Subcutaneous abdominal adipose tissue (tissue), 5 donors: ENCODE data around the gene HOXB3.

Experiments used
- H3K27ac ChIP-seq: one replicate; pipeline ENCODE4 v1.7.0; 2013; ENCODE audit warnings: low read depth, mild to moderate bottlenecking, inconsistent platforms, low read length, moderate library complexity
- H3K27me3 ChIP-seq, 5 donors: one replicate each; pipeline ENCODE4 v1.7.0; 2013; ENCODE audit warnings: low read length in 5 of 5, inconsistent platforms in 1 of 5; ENCODE audit not compliant: control insufficient read depth in 5 of 5, insufficient read depth in 4 of 5
- H3K36me3 ChIP-seq, 5 donors: one replicate each; pipeline ENCODE4 v1.7.0; 2013; ENCODE audit warnings: low read length in 5 of 5; ENCODE audit not compliant: control insufficient read depth in 5 of 5, insufficient read depth in 5 of 5
- H3K4me1 ChIP-seq, 5 donors: one replicate each; pipeline ENCODE4 v1.7.0; 2013; ENCODE audit warnings: low read length in 5 of 5, mild to moderate bottlenecking in 3 of 5, moderate library complexity in 1 of 5; ENCODE audit not compliant: control insufficient read depth in 5 of 5, insufficient read depth in 5 of 5
- H3K4me3 ChIP-seq, 5 donors: one replicate each; pipeline ENCODE4 v1.7.0; 2013; ENCODE audit warnings: low read length in 5 of 5, low read depth in 1 of 5
- H3K9ac ChIP-seq, 5 donors: one replicate each; pipeline ENCODE4 v1.7.0; 2013; ENCODE audit warnings: low read length in 5 of 5, mild to moderate bottlenecking in 4 of 5, moderate library complexity in 3 of 5
- H3K9me3 ChIP-seq, 5 donors: one replicate each; pipeline ENCODE4 v1.7.0; 2013; ENCODE audit warnings: low read length in 5 of 5; ENCODE audit not compliant: control insufficient read depth in 5 of 5
- donor health status: healthy.
- donor health status: healthy.
- donor health status: healthy.
- donor health status: healthy.
- donor health status: healthy.

Gene HOXB3

GRCh38 chr17:48504953-48505352 lies 85.1 kb downstream of the HOXB3 start:
- Histone ChIP-seq H3K4me1 (peaks cover 0 to 4% (median 0%) of the 10 kb centered on the region in 5 donors), H3K36me3 (no peaks in the 10 kb centered on the region), H3K9me3 (no peaks in the 10 kb centered on the region), H3K4me3 (no peak overlapping the region), H3K27me3 (peaks cover 0 to 3% (median 0%) of the 10 kb centered on the region in 5 donors), H3K9ac (no peak overlapping the region), H3K27ac (no peak overlapping the region)

DNA sequence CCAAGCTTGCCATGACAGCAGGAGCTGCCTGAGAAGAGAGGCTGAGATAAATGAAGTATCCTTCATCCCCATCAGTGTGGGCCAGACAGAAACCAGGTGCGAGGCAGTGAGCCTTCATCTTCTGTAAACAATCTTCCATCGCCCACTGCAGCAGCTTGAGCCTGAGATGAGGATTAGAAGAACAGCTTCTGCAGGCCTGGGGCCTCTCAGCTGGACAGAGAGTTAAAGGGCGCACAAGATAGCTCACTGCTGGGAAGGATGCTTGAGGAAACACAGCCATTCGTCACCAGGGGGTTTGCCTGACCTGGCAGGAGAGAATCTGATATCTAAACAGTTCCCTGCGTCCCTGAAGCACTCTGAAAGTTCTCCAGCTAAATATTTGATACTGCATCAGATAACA lies 86.3 kb downstream of the HOXB3 start:
- Histone ChIP-seq H3K9me3 (no peaks in the 10 kb centered on the region), H3K36me3 (no peaks in the 10 kb centered on the region), H3K27me3 (peaks cover 0 to 3% (median 0%) of the 10 kb centered on the region in 5 donors), H3K4me1 (peaks cover 0 to 4% (median 0%) of the 10 kb centered on the region in 5 donors), H3K27ac (no peak overlapping the region), H3K9ac (no peak overlapping the region), H3K4me3 (no peak overlapping the region)

- Histone ChIP-seq H3K27me3 (peaks cover 0 to 3% (median 0%) of the 10 kb centered on the region in 5 donors), H3K9me3 (no peaks in the 10 kb centered on the region), H3K9ac (no peak overlapping the region), H3K4me3 (no peak overlapping the region), H3K27ac (no peak overlapping the region), H3K36me3 (no peaks in the 10 kb centered on the region), H3K4me1 (peaks cover 0 to 12% (median 0%) of the 10 kb centered on the region in 5 donors)
These were observed 87.1 kb downstream of the HOXB3 start for GRCh38 chr17:48502901-48503300.

DNA sequence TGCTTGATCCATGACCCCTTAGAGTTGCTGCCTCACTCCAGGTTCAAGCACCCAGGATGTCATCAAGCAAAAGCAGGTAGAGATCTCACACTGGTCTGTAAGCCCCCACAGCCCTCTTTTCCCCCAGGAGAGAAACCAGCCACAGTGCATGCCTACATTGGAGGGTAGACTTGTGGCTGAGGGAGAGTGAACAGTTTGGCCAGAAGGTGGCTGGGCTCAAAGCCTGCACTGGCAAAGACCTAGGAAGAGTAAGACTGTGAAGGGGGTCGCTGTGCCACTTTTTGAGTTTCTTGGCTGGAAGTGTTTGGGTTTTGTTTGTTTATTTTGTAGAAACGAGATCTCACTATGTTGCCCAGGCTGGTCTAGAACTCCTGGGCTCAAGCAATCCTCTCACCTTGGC lies 87.7 kb downstream of the HOXB3 start:
- Histone ChIP-seq H3K27ac (no peak overlapping the region), H3K27me3 (peaks cover 0 to 3% (median 0%) of the 10 kb centered on the region in 5 donors)

GRCh38 chr17:48500435-48501426 lies 89.3 kb downstream of the HOXB3 start:
- Histone ChIP-seq H3K9ac (no peak overlapping the region), H3K4me1 (peaks cover 0 to 18% (median 0%) of the 10 kb centered on the region in 5 donors), H3K4me3 (peak overlapping the region in 1 of 5 donors; percentile 3), H3K9me3 (no peaks in the 10 kb centered on the region), H3K27me3 (peaks cover 0 to 3% (median 0%) of the 10 kb centered on the region in 5 donors), H3K27ac (no peak overlapping the region), H3K36me3 (no peaks in the 10 kb centered on the region)

More for the DNA sequence above, 87.7 kb downstream of the HOXB3 start:
- no peaks in the 10 kb centered on the region for H3K9me3 ChIP-seq
- H3K36me3 ChIP-seq, result no peaks in the 10 kb centered on the region
- peaks cover 0 to 18% (median 0%) of the 10 kb centered on the region in 5 donors for H3K4me1 ChIP-seq
- no peak overlapping the region for H3K9ac ChIP-seq
- H3K4me3 ChIP-seq, result no peak overlapping the region

- Histone ChIP-seq H3K27ac (no peak overlapping the region), H3K27me3 (peaks cover 0 to 3% (median 0%) of the 10 kb centered on the region in 5 donors)
These were observed 90.2 kb downstream of the HOXB3 start for GRCh38 chr17:48499735-48500434.

GRCh38 chr17:48499248-48499647 lies 90.8 kb downstream of the HOXB3 start:
- peaks cover 0 to 18% (median 0%) of the 10 kb centered on the region in 5 donors for H3K4me1 ChIP-seq
- no peak overlapping the region for H3K27ac ChIP-seq
- H3K27me3 ChIP-seq, result peaks cover 0 to 3% (median 0%) of the 10 kb centered on the region in 5 donors
- no peak overlapping the region for H3K4me3 ChIP-seq
- H3K36me3 ChIP-seq, result no peaks in the 10 kb centered on the region
- no peaks in the 10 kb centered on the region for H3K9me3 ChIP-seq
- H3K9ac ChIP-seq, result no peak overlapping the region

More at GRCh38 chr17:48499735-48500434, 90.2 kb downstream of the HOXB3 start:
- Histone ChIP-seq H3K4me1 (peaks cover 0 to 18% (median 0%) of the 10 kb centered on the region in 5 donors), H3K9me3 (no peaks in the 10 kb centered on the region), H3K9ac (no peak overlapping the region), H3K36me3 (no peaks in the 10 kb centered on the region), H3K4me3 (no peak overlapping the region)
